ENCODE results near the gene HOXD10.

Gene HOXD10

GRCh38 chr2:176136374-176137251 lies 20.0 kb downstream of the HOXD10 start:
- TF ChIP-seq TOX (CRISPR knock-in tag; IDR thresholded peaks at IDR 0.05; ENCODE audit: borderline replicate concordance) (no peak), BACH2 (CRISPR knock-in tag; IDR thresholded peaks at IDR 0.05; ENCODE audit: borderline replicate concordance) (no peak)
- ATAC-seq = peak; percentile 21

DNA sequence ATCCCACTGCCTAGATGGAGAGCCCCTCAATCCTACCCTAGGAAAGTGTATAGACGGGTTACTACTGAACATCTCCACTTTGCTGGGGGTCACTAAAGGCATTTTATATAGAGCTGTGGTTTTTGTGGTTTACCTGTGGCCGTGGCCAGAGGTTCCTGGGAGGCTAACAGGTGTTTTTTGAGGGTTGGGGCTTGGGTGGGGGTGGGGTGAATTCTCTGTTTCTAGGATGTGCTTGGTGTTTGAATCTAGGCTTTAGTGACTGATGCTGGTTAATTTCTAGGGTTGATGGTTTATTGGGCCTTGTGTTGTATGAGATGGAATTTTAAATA lies 20.6 kb downstream of the HOXD10 start:
- TF ChIP-seq ZFP3 (CRISPR knock-in tag; IDR thresholded peaks at IDR 0.05) = no peak
- TF ChIP-seq, protein P1, sequence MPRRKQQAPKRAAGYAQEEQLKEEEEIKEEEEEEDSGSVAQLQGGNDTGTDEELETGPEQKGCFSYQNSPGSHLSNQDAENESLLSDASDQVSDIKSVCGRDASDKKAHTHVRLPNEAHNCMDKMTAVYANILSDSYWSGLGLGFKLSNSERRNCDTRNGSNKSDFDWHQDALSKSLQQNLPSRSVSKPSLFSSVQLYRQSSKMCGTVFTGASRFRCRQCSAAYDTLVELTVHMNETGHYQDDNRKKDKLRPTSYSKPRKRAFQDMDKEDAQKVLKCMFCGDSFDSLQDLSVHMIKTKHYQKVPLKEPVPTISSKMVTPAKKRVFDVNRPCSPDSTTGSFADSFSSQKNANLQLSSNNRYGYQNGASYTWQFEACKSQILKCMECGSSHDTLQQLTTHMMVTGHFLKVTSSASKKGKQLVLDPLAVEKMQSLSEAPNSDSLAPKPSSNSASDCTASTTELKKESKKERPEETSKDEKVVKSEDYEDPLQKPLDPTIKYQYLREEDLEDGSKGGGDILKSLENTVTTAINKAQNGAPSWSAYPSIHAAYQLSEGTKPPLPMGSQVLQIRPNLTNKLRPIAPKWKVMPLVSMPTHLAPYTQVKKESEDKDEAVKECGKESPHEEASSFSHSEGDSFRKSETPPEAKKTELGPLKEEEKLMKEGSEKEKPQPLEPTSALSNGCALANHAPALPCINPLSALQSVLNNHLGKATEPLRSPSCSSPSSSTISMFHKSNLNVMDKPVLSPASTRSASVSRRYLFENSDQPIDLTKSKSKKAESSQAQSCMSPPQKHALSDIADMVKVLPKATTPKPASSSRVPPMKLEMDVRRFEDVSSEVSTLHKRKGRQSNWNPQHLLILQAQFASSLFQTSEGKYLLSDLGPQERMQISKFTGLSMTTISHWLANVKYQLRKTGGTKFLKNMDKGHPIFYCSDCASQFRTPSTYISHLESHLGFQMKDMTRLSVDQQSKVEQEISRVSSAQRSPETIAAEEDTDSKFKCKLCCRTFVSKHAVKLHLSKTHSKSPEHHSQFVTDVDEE (CRISPR knock-in tag; IDR thresholded peaks at IDR 0.05) = no peak
- TF ChIP-seq, protein P2, sequence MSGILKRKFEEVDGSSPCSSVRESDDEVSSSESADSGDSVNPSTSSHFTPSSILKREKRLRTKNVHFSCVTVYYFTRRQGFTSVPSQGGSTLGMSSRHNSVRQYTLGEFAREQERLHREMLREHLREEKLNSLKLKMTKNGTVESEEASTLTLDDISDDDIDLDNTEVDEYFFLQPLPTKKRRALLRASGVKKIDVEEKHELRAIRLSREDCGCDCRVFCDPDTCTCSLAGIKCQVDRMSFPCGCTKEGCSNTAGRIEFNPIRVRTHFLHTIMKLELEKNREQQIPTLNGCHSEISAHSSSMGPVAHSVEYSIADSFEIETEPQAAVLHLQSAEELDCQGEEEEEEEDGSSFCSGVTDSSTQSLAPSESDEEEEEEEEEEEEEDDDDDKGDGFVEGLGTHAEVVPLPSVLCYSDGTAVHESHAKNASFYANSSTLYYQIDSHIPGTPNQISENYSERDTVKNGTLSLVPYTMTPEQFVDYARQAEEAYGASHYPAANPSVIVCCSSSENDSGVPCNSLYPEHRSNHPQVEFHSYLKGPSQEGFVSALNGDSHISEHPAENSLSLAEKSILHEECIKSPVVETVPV (CRISPR knock-in tag; IDR thresholded peaks at IDR 0.05) = no peak
- TF ChIP-seq OSR1 (CRISPR knock-in tag; IDR thresholded peaks at IDR 0.05) = no peak
- TF ChIP-seq ZC3H10 (CRISPR knock-in tag; IDR thresholded peaks at IDR 0.05) = no peak
- no peak for TF ChIP-seq SNAI2 (CRISPR knock-in tag; IDR thresholded peaks at IDR 0.05)
- no peak for TF ChIP-seq ZFP30 (CRISPR knock-in tag; IDR thresholded peaks at IDR 0.05)
- TF ChIP-seq ZNF8 (CRISPR knock-in tag; IDR thresholded peaks at IDR 0.05) = no peak
- TF ChIP-seq RARB (CRISPR knock-in tag; IDR thresholded peaks at IDR 0.05) = no peak
- TF ChIP-seq ZNF565 (CRISPR knock-in tag; conservative IDR thresholded peaks at IDR 0.05; ENCODE audit: low read depth) = no peak
- TF ChIP-seq PPARA (CRISPR knock-in tag; IDR thresholded peaks at IDR 0.05; ENCODE audit: borderline replicate concordance) = no peak
- TF ChIP-seq TCF4 (CRISPR knock-in tag; IDR thresholded peaks at IDR 0.05; ENCODE audit: borderline replicate concordance) = no peak
- no peak for TF ChIP-seq BACH2 (CRISPR knock-in tag; IDR thresholded peaks at IDR 0.05; ENCODE audit: borderline replicate concordance)
- TF ChIP-seq ZNF70 (CRISPR knock-in tag; IDR thresholded peaks at IDR 0.05) = no peak
- no peak for TF ChIP-seq ISL1 (CRISPR knock-in tag; IDR thresholded peaks at IDR 0.05)
- no peak for TF ChIP-seq ARNTL (CRISPR knock-in tag; IDR thresholded peaks at IDR 0.05; ENCODE audit: borderline replicate concordance, low read depth)
- no peak for TF ChIP-seq CSDC2 (CRISPR knock-in tag; IDR thresholded peaks at IDR 0.05)

GRCh38 chr2:176137906-176138305 lies 21.3 kb downstream of the HOXD10 start:
- ATAC-seq = no peak
- no peak for TF ChIP-seq CSDC2 (CRISPR knock-in tag; IDR thresholded peaks at IDR 0.05)
- TF ChIP-seq, protein P3, sequence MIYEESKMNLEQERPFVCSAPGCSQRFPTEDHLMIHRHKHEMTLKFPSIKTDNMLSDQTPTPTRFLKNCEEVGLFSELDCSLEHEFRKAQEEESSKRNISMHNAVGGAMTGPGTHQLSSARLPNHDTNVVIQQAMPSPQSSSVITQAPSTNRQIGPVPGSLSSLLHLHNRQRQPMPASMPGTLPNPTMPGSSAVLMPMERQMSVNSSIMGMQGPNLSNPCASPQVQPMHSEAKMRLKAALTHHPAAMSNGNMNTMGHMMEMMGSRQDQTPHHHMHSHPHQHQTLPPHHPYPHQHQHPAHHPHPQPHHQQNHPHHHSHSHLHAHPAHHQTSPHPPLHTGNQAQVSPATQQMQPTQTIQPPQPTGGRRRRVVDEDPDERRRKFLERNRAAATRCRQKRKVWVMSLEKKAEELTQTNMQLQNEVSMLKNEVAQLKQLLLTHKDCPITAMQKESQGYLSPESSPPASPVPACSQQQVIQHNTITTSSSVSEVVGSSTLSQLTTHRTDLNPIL (CRISPR knock-in tag; IDR thresholded peaks at IDR 0.05; ENCODE audit: low read depth) = no peak
- TF ChIP-seq, protein P1 (CRISPR knock-in tag; IDR thresholded peaks at IDR 0.05) = no peak
- TF ChIP-seq, protein P2 (CRISPR knock-in tag; IDR thresholded peaks at IDR 0.05) = no peak
- no peak for TF ChIP-seq OSR1 (CRISPR knock-in tag; IDR thresholded peaks at IDR 0.05)
- no peak for TF ChIP-seq GLIS3 (CRISPR knock-in tag; IDR thresholded peaks at IDR 0.05)
- no peak for TF ChIP-seq ISL1 (CRISPR knock-in tag; IDR thresholded peaks at IDR 0.05)
- TF ChIP-seq PATZ1 (CRISPR knock-in tag; IDR thresholded peaks at IDR 0.05; ENCODE audit: borderline replicate concordance) = no peak
- no peak for TF ChIP-seq ZFP3 (CRISPR knock-in tag; IDR thresholded peaks at IDR 0.05)
- TF ChIP-seq TCF4 (CRISPR knock-in tag; IDR thresholded peaks at IDR 0.05; ENCODE audit: borderline replicate concordance) = no peak
- no peak for TF ChIP-seq POU6F1 (CRISPR knock-in tag; IDR thresholded peaks at IDR 0.05; ENCODE audit: borderline replicate concordance, low read depth)
- no peak for TF ChIP-seq SNAI2 (CRISPR knock-in tag; IDR thresholded peaks at IDR 0.05)
- no peak for TF ChIP-seq ZNF70 (CRISPR knock-in tag; IDR thresholded peaks at IDR 0.05)
- TF ChIP-seq ZNF8 (CRISPR knock-in tag; IDR thresholded peaks at IDR 0.05) = no peak
- no peak for TF ChIP-seq PPARA (CRISPR knock-in tag; IDR thresholded peaks at IDR 0.05; ENCODE audit: borderline replicate concordance)

More for the DNA sequence above, 20.6 kb downstream of the HOXD10 start:
- ATAC-seq = no peak
